Calu3 (cell line): ENCODE results near the gene NFIL3. TPM values are rescaled to one million over a fixed set of nuclear protein-coding genes. Genes with fewer than 3 reads are reported as not detected.

Experiments used
- BruUV-seq: library from RNA; stranded (reverse); fragments of 400-500 nt; replicated peaks from 2 replicates; lab custom pipeline; 2021; lab: Mats Ljungman, UMichigan
- CTCF ChIA-PET: fragments of 300-600 bp; sonication (Branson Sonifier 250); formaldehyde crosslinking; loops from one replicate; lab custom pipeline; 2022; ENCODE audit warnings: antibody characterized with exemption; lab: Charles Lee
- DNase-seq: peaks from one replicate; pipeline ENCODE4 v3.0.0; 2022
- H3K27ac Mint-ChIP-seq: one replicate; pipeline ENCODE4 v1.8.0; 2022; ENCODE audit warnings: mixed read lengths; ENCODE audit not compliant: unreplicated experiment
- H3K27me3 Mint-ChIP-seq: one replicate; pipeline ENCODE4 v1.8.0; 2022; ENCODE audit warnings: mixed read lengths; ENCODE audit not compliant: unreplicated experiment
- H3K36me3 Mint-ChIP-seq: one replicate; pipeline ENCODE4 v1.8.0; 2022; ENCODE audit warnings: mild to moderate bottlenecking, moderate library complexity, mixed read lengths; ENCODE audit not compliant: insufficient read depth, unreplicated experiment
- H3K4me1 Mint-ChIP-seq: one replicate; pipeline ENCODE4 v1.8.0; 2022; ENCODE audit warnings: mild to moderate bottlenecking, low read depth, mixed read lengths; ENCODE audit not compliant: unreplicated experiment
- H3K4me3 Mint-ChIP-seq: one replicate; pipeline ENCODE4 v1.8.0; 2022; ENCODE audit warnings: mild to moderate bottlenecking, low read depth, moderate library complexity, mixed read lengths; ENCODE audit not compliant: unreplicated experiment
- H3K9me3 Mint-ChIP-seq: one replicate; pipeline ENCODE4 v1.8.0; 2022; ENCODE audit warnings: low read depth, mixed read lengths; ENCODE audit not compliant: unreplicated experiment
- CTCF ChIP-seq: fragments of 200-600 bp; IDR thresholded peaks from one replicate; pipeline ENCODE4 v1.8.0; 2022; ENCODE audit warnings: antibody characterized with exemption; ENCODE audit not compliant: unreplicated experiment
- intact Hi-C: fragments of 100-400 bp; cut with micrococcal nuclease; formaldehyde crosslinking; loops from one replicate; pipeline ENCODE4 v1.10.0; 2022; ENCODE audit not compliant: unreplicated experiment
- total RNA-seq: library from RNA; stranded (reverse); gene quantifications from 2 replicates; pipeline ENCODE4 v1.2.3, GENCODE V29; 2022

Gene NFIL3
- total RNA-seq, 1 experiment from 2014 or later: 13.3 TPM

GRCh38 chr9:91416096-91416712, 7.4 kb downstream of the NFIL3 start:
- no TSS peak for BruUV-seq
- DNase-seq: no peak
- intact Hi-C loops: no loop called here
- H3K27ac Mint-ChIP-seq: peak overlapping the region; percentile 50
- CTCF ChIA-PET: interaction anchor here (1.0 kb wide), 1 partner anchor 17 kb away, joined by 3 read pairs; no protein-coding TSS in a partner anchor
- TF ChIP-seq CTCF: no peak
- no peaks in the 10 kb centered on the region for H3K9me3 Mint-ChIP-seq
- H3K4me1 Mint-ChIP-seq: peaks cover 27% of the 10 kb centered on the region
- H3K4me3 Mint-ChIP-seq: no peak overlapping the region
- no peaks in the 10 kb centered on the region for H3K27me3 Mint-ChIP-seq
- peaks cover 19% of the 10 kb centered on the region for H3K36me3 Mint-ChIP-seq

GRCh38 chr9:91415290-91415689, 8.3 kb downstream of the NFIL3 start:
- Mint-ChIP-seq H3K27me3 (no peaks in the 10 kb centered on the region), H3K4me3 (no peak overlapping the region), H3K36me3 (peaks cover 19% of the 10 kb centered on the region), H3K27ac (no peak overlapping the region), H3K9me3 (no peaks in the 10 kb centered on the region), H3K4me1 (peaks cover 23% of the 10 kb centered on the region)
- intact Hi-C loops: no loop called here
- TF ChIP-seq CTCF: no peak
- no peak for DNase-seq
- no TSS peak for BruUV-seq
- CTCF ChIA-PET: interaction anchor here (1.0 kb wide), 1 partner anchor 18 kb away, joined by 3 read pairs; no protein-coding TSS in a partner anchor

GRCh38 chr9:91412941-91413340, 10.7 kb downstream of the NFIL3 start:
- H3K36me3 Mint-ChIP-seq: peaks cover 15% of the 10 kb centered on the region
- no peaks in the 10 kb centered on the region for H3K9me3 Mint-ChIP-seq
- H3K4me3 Mint-ChIP-seq: no peak overlapping the region
- intact Hi-C loops: no loop called here
- DNase-seq: no peak
- CTCF ChIA-PET: no interaction called here
- peaks cover 18% of the 10 kb centered on the region for H3K4me1 Mint-ChIP-seq
- no peaks in the 10 kb centered on the region for H3K27me3 Mint-ChIP-seq
- TF ChIP-seq CTCF: no peak
- no peak overlapping the region for H3K27ac Mint-ChIP-seq
- no TSS peak for BruUV-seq

- Mint-ChIP-seq H3K36me3 (peaks cover 15% of the 10 kb centered on the region), H3K4me3 (no peak overlapping the region), H3K27ac (no peak overlapping the region), H3K27me3 (no peaks in the 10 kb centered on the region), H3K4me1 (peaks cover 6% of the 10 kb centered on the region), H3K9me3 (no peaks in the 10 kb centered on the region)
- CTCF ChIA-PET: no interaction called here
- BruUV-seq: no TSS peak
- no peak for DNase-seq
- intact Hi-C loops: no loop called here
- no peak for TF ChIP-seq CTCF
Observed at GRCh38 chr9:91411096-91411771, 12.4 kb downstream of the NFIL3 start.
